ENCODE results near the gene TUBA4B. TPM values are rescaled to one million over a fixed set of nuclear protein-coding genes. Genes with fewer than 3 reads are reported as not detected.
"Not testable (repeated sequence)": the region's sequence is repeated elsewhere in the genome, so short reads cannot be mapped to it uniquely, and the experiment has no call there.

TUBA4B gene
- total RNA-seq, 1 donor from 2014 or later, result not detected

DNA sequence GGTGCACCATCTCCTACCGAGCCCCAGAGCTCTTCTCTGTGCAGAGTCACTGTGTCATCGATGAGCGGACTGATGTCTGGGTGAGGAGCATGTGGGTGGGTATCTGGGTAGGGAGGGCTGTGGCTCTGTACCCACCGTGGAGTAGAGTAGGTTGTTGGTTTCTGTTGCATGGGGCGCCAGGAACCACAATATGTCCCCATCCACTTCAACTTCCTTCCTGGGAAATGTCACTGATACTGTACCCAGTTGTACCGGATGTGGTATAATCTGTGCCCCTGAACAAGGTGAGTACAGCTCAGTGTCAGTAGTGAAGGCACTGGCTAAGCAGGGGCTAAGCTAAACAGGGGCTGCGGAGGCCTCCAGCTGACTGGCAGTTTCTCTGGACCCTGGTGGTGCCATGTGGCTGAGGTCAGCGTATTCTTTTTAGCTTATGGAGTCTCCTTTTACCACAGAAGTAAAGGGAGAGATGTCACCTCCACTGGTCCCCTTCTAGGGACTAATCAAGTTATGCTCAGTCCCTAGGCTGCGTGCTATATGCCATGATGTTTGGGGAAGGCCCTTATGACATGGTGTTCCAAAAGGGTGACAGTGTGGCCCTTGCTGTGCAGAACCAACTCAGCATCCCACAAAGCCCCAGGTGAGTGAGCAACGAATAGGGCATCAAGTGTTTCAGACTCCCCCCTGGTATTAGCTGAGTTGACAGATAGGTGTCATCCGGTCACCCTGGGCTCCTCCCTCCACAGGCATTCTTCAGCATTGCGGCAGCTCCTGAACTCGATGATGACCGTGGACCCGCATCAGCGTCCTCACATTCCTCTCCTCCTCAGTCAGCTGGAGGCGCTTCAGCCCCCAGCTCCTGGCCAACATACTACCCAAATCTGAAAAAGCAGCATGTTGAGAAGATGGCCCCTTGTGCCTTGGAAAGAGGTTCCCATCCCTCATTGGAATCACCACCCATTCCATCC is 5.1 kb upstream of the TUBA4B start:
- DNase-seq (ENCODE audit: low spot score), result no peak

DNA sequence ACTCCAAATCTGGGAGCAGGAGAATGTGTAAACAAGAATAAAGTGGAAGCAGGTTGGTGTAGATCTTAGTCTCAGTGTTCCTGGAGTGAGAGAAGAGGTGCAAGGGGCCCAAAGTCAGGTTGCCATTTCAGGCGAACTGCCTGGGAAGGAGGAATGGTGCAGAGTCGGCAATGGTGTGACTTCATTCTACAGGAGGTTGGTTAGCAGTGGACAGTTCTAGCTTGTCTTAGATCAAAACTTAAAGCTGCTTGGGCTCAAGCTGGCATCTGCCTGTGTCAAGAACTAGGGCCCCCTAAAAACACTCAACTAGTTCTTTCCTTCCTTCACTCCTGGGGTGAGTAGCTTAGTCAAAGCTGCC is 4.2 kb upstream of the TUBA4B start:
- DNase-seq (ENCODE audit: low spot score), result no peak

GRCh38 chr2:219249203-219249980 is 3.7 kb upstream of the TUBA4B start:
- DNase-seq (ENCODE audit: low spot score), result peak; percentile 90

DNA sequence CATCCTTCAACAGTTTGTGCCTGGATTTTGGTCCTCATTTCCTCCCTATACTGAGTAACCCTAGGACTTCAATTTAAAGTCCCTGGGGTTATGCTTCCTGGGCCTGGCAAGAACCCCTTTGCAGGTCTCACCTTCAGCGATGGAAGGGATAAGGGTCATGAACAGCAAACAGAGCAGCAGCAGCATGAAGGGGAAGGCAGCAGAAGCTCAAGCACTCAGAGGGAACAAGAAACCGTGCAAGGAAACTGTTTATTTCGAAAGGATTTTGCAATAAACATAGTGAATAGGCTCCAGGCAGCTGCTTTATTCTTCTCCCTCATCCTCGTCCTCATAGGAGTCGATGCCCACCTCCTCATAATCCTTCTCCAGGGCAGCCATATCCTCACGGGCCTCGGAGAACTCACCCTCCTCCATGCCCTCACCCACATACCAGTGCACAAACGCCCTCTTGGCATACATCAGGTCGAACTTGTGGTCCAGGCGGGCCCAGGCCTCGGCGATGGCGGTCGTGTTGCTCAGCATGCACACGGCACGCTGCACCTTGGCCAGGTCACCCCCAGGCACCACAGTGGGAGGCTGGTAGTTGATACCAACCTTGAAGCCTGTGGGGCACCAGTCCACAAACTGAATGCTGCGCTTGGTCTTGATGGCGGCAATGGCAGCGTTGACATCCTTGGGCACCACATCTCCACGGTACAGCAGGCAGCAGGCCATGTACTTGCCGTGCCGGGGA is 2.8 kb upstream of the TUBA4B start:
- DNase-seq (ENCODE audit: low spot score), result no peak

GRCh38 chr2:219251656-219252055 is 1.4 kb upstream of the TUBA4B start:
- no peak for DNase-seq (ENCODE audit: low spot score)

GRCh38 chr2:219252084-219252483 is 959 bp upstream of the TUBA4B start:
- no peak for DNase-seq (ENCODE audit: low spot score)

- no peak for DNase-seq (ENCODE audit: low spot score)
These were observed 508 bp upstream of the TUBA4B start for GRCh38 chr2:219252570-219252899.

- peak; percentile 87 for DNase-seq (ENCODE audit: low spot score)
These were observed 928 bp downstream of the TUBA4B start, which contains the start of gene TUBA4A for GRCh38 chr2:219253753-219254589. TSS of gene TUBA4A (minus strand) at chr2:219253918. CDS start at chr2:219253858, 60 bp downstream.

DNA sequence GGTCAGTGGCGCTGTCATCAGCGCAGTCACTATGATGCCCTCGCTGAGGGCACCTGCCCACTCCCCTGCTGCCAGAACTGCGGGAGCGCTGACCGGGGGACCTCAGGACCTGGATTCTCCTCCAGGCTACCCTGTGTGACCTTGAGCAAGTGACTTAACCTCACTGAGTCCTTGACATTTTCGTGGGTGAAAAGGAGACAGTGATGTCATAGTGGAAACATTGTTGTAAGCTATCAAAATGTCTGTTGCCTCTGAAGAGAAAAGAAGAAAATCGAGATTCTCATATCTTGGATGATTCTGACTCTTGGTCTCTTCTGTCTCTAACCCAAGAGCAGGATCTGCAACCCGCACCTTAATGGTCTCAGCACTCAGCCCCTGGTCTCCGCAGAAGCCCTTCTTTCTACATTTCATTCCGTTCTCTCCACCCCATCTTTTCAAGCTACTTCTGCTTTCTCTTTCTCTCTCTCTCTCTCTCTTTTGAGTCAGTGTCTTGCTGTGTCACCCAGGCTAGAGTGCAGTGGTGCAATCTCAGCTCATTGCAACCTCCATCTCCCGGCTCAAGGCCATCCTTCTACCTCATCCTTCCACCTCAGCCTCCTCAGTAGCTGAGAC is 1.7 kb downstream of the TUBA4B start:
- DNase-seq (ENCODE audit: low spot score), result no peak

- DNase-seq (ENCODE audit: low spot score), result not testable (repeated sequence)
These were observed 5.9 kb downstream of the TUBA4B start for GRCh38 chr2:219258942-219259341.

- DNase-seq (ENCODE audit: low spot score), result no peak
These were observed 8.2 kb downstream of the TUBA4B start for GRCh38 chr2:219261024-219261855.

DNA sequence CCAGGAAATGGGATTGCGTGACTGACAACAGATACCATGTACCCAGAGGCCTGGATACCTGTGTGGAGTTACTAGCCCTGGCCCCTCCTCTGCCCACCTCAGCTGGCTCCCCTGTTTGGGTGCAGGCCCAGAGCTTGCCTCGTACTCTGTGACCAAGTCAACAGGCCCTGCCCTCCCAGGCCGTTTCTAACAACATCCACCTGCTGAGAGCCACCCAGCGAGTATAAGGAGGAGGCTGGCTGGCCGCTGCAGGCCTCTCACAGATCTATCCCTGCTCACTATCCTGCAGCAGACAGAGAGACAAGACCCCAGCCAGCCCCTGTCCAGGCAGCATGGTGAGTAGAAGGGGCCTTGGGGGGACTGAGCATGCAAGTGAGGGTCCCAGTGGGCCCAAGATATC is 13.2 kb downstream of the TUBA4B start:
- no peak for DNase-seq (ENCODE audit: low spot score)

DNA sequence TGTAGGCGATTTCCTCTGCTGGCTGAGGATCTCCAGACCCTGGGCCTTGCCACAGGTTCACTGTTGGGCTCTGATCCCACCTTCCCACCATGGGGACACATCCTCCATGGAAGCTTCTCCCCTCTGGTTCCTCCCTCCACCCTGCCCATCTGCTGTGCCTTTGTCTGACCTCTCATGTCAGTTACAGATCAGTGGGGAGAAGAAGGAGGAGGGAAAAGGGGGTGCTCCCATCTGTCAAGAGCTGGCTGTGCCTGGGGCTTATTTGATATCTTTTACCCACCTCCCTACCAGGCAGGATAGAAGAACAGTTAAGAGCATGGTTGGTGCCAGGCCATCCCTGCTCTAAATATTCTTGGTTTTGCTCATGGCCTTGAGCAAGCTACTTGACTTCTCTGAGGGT is 13.8 kb downstream of the TUBA4B start:
- no peak for DNase-seq (ENCODE audit: low spot score)

GRCh38 chr2:219268294-219268693 is 15.3 kb downstream of the TUBA4B start:
- DNase-seq (ENCODE audit: low spot score), result no peak

GRCh38 chr2:219269362-219270054 is 16.5 kb downstream of the TUBA4B start:
- DNase-seq (ENCODE audit: low spot score), result peak; percentile 74

DNA sequence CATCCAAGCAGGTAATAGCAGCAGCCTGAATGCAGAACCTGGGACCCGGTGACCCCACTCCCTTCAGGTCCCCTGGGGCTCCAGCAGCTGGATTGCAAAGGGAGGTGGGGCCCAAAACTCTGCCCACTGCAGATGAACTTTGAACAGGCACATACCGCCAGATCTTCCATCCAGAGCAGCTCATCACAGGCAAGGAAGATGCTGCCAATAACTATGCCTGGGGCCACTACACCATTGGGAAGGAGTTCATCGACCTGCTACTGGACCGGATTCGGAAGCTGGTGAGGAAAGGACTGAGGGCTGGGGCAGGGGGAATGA is 17.0 kb downstream of the TUBA4B start:
- DNase-seq (ENCODE audit: low spot score), result no peak

GRCh38 chr2:219271021-219271420 is 18.0 kb downstream of the TUBA4B start:
- no peak for DNase-seq (ENCODE audit: low spot score)

DNA sequence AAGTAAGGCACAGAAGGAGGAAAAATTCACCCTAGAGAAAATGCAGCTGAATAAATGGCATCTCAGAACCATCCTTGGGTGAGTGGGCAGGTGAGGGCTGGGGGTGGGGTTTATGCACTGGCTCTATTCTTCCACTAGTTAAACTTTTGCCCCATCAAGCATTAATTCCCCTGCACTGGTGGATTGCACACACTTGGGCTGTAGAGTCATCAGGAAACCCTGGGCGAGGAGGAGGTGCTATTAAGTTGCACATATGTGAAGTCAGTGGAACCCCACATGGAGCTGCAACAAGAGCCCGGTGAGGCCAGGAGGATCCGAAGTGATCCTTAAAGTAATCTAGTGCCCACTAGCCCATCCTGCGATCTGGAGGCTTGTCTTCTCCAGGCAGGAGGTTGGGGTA is 19.3 kb downstream of the TUBA4B start:
- no peak for DNase-seq (ENCODE audit: low spot score)

DNA sequence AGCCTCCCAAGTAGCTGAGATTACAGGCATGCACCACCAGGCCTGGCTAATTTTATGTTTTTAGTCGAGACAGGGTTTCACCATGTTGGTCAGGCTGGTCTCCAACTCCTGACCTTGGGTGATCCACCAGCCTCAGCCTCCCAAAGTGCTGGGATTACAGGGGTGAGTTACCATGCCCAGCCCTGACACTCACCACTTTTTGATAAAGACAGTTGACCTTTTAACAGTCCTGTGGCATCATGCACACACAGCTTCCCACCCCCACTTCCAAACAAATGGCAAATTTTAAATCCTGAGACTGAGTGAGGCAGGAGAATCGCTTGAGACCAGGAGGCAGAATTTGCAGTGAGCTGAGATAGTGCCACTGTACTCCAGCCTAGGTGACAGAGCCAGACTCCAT is 20.0 kb downstream of the TUBA4B start:
- no peak for DNase-seq (ENCODE audit: low spot score)

- DNase-seq (ENCODE audit: low spot score), result no peak
These were observed 20.9 kb downstream of the TUBA4B start for GRCh38 chr2:219273937-219274336.

Measured in ureter (tissue), 1 donor.